GM19035 (cell line): Measurements from ENCODE around the gene PARD3B.

Source experiments
- ATAC-seq: cut with Tn5 transposase; IDR thresholded peaks from one replicate; pipeline ENCODE4 v1.9.1; 2021; ENCODE audit not compliant: unreplicated experiment

The PARD3B gene

DNA sequence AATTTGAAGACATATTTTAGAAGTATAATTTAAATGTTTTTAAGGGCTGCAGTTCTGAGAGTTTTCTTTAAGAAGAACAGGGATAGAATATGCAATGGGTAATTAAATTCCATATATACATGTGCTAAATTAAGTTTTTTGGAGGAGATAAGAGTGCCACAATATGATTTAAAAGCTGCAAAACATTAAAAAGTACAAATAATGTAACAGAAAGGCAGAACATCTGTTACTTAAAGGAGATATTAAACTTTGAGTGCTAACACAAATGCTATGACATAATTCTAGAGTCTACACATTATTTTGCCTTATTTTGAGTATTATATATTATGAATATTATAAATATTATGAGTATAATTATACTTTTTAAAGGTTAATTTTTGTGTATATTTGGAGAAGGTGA is 102.4 kb downstream of the PARD3B start:
- no peak for ATAC-seq

DNA sequence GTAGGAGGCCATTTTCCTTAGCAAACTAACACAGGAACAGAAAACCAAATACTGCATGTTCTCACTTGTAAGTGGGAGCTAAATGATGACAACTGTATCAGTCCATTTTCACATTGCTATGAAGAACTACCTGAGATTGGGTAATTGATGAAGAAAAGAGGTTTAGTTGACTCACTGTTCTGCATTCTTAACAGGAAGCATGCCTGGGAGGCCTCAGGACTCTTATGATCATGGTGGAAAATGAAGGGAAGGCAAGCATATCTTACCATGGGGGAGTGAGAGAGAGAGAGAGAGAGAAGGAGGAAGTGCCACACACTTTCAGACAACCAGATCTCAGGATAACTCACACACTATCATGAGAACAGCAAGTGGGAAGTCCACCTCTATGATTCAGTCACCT is 105.3 kb downstream of the PARD3B start:
- ATAC-seq = no peak

DNA sequence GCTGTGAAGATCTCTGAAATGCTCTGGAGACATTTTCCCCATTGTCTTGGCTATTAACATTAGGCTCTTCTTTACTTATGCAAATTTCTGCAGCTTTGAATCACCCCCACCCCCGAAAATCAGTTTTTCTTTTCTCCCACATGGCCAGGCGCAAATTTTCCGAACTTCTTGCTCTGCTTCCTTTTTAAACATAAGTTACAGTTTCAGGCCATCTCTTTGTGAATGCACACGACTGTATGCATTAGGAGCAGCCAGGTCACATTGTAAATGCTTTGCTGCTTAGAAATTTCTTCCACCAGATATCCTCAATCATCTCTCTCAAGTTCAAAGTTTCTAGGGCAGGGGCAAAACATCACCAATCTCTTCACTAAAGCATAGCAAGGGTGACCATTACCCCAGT is 106.8 kb downstream of the PARD3B start:
- ATAC-seq = no peak

DNA sequence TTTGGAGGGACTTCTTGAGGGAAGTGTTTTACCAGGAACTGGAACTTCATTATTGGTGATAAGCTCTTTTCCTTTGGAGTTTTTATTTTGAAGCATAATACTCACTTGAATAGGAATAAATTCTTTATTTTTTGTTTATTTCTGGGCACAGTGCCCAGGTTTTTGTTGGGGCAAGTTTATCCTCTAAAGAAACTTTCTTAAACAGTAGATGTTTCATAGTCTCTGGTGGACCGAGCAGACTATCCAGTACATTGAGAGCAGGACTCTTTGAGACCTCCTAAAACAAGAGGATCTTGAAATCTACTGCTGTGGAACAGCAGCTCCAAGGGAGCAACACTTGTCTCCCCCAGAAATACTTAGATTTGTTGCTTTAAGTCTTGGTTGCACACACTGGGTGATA is 109.4 kb downstream of the PARD3B start:
- ATAC-seq = no peak

DNA sequence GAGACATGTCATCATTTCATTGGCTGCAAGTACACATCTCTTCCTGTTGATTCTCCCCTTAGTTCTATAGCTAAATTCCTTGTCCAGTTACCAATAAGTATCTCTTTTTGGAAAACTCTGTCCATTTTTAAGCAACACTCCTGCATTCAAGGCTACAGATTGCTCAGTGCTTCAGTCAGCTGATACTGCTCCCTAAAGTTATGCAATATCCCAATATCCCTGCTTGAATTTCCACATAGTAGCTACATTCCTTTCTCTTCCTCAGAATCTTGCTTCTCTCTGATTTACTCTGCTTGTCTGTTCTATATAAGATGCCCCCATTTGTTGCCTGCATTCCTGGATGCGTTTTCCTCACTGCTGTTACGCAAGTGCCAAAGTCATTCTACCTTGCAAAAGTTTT is 109.8 kb downstream of the PARD3B start:
- ATAC-seq = no peak

DNA sequence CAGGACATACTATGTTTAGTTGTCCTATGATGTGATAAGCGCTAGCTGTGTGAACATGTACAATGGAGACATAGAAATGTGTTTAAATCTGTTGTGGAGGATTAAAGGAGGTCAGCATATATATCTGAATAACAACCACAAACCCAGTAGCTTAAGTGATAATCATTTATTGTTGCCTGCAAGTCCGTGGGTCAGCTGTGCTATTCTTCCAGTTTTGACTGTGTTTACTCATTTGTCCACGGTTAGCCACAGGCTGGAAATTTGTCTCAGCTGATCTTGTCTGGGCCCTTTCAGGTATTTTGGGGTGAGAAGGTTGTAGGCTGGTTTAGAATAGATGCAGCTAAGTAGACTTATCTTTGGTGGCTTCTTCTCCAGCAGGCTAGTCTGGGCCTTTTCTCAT is 110.4 kb downstream of the PARD3B start:
- no peak for ATAC-seq

DNA sequence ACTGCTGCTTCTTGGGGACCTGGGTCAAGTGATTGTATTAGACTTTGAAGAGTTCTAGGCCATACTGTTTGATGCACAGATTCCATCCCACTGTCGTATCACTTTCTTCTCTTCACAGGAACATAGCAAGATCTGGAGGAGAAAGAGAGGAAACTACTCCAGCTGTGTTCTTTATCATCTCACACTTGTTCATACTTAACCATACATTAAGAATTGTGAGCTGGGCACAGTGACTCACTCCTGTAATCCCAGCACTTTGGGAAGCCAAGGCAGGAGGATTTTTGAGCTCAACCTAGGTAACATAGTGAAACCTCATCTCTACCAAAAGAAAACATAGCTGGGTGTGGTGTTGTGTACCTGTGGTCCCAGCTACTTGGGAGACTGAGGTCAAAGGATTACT is 111.7 kb downstream of the PARD3B start:
- no peak for ATAC-seq

DNA sequence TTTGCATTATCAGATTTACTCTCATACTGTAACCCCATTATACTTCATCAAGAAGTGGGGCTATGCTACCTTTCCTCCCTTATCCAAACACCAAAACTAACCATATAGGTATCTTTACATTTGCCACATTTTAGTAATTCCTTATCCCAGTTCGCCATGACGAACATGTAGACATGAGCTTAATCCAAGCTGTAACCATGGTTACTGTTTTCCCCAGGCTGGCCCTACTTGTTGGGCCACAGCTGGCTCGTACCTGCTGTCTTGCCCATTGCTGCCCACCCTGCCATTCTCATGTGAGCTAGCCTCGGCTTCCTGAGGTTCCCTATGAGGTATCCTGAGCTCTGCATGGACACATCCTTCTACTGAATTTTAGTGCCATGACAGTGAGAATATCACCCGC is 117.7 kb downstream of the PARD3B start:
- no peak for ATAC-seq

DNA sequence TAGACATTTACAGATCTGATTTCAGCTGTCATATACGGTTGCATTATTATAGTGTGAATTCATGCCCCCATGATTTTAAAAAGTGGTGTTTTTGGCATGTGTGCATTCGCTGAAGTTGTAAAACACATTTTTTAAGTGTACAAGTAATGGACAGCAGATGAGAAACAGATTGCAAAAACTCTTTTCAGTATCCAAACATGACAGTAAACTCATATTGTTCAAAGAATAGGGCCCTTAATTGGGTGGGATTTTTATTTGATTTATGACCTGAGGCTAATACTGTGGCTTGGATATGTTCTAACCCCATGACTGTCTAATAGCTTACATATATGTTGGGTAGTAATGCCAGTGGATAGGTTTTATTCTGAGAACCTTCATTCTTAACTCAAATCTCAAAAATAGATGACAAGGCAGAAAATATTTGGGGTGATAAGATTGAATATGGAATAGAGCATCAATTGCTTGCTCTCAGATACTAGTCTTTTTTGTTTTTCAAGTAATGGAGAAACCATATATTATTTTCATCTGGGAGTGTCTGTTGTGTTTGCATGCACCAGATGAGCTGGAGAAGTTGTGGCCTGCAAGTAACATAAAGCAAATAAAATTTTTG is 118.6 kb downstream of the PARD3B start:
- ATAC-seq = no peak

DNA sequence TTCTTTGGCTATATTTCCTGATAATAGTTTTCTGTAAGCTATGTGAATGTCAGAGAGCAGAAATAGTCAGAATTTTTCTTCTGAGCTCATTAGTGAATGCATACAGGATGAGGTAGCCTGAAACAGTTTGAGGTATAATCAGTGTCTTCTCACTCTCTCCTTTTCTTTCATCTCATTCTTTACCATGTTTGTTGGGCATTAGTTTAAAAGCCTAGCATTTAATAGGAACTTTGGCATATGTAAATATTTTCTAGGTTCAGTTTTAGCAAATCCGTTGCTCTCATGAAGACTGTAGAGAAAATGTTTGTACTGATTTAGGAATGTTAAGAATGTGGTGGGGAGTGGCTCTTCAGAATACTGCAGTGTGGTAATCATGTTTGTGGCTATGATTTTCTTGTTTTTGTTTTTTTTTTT is 119.4 kb downstream of the PARD3B start:
- no peak for ATAC-seq

DNA sequence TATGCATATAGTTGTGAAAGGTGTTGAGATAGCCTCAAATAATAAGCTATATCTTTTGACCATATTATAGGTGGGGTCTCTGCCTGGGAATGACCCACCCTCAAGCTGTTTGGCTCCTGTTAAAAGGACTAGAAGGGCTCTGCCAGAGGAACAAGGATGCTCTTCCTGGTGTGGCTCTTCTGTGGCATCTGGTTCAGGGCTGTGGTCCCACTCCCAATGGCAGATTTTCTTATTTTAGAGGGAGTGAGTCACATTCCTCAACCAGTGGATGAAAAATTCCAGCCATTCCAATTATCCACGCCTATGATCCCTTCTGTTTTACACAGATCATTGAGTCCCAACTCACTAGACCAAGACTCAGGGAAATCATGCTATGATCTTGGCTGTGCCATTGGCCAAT is 119.9 kb downstream of the PARD3B start:
- ATAC-seq = no peak

DNA sequence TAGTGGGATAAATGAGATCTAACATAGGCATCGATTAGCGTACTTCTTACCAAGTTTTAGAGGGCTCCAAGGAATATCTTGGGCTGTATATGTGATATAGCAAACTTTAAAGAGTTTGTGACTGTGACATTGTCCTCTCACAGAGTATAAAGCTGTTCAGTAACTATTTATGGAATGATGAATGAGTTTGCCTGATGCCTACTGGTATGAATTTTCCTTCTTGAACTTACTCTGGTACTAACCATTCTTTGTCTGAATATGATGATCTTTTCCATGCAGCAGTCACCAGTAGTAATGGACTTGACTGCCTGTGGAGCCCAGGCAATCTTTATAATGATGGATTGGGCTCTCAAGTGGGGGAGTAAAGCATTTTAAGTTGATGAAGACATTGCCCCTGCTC is 120.5 kb downstream of the PARD3B start:
- ATAC-seq = no peak

DNA sequence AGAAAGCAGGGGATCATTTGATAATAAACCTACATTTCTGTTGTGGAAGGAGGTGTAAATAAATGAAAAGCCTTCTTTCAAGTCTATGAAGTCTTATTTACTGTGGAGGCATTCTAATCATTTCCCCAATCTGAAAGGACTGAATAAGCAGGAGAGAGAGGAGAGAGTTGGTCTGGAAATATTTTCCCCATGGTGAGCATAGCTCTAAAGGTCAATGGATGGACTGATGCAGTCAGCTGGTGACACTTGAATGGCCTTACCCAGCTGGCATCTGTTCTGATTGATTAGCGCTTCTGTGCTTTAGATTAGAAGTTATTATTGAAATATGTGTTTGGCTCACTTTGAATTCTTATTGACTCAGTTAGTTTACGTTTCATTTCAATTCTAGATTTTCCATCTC is 122.7 kb downstream of the PARD3B start:
- no peak for ATAC-seq

DNA sequence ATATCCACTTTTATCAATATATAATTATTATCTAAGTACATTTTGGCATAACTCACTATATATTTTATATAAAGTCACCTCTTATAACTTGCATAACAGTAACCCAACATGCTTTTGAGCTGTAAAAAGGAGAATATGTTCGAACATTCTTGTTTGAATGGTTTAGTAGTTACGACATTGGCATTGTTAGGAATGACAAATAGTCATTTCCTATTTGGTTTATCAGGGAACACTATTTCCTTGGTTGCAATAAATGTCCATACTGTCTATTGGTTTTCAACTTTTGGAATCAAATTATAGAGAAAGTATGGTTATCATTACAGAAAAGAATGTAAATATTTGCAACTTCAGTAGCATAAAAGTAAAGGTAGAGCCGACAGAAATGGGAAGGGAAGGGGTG is 124.1 kb downstream of the PARD3B start:
- ATAC-seq = no peak

DNA sequence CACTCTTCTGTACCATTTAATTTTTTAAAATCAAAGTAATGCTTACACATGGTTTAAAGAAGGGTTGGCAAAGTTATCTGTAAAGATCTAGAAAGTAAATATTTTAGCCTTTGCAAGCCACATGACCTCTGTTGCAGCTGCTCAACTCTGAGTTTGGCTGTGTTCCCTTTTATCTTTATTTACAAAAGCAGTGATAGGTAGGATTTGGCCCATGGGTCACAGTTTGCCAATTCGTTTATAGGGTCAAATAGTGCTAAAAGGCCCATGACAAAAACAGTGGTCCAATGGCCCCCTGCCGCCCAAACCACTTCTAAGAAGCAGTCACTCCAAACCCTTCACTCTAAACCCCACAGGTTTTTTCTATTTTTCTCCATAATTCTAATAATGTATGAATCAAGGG is 124.8 kb downstream of the PARD3B start:
- no peak for ATAC-seq

DNA sequence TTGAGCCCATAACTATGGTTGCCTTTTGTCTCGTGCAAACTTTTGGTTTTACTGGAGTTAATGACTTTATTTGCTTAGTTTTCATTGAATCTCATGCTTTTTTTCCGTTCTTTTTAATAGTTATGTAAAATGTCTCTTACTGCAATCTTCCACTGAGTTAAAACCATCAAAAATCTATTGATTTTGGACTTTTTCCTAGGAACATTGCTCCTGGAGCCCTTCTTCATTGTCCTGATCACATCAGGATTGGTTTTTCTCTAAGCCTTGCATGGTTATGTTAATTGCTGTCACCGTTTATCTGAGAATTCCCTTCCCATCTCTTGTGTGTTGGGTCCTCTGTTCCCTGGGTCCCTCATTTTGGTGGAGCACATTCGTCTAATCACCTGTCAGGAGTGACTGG is 125.5 kb downstream of the PARD3B start:
- no peak for ATAC-seq

DNA sequence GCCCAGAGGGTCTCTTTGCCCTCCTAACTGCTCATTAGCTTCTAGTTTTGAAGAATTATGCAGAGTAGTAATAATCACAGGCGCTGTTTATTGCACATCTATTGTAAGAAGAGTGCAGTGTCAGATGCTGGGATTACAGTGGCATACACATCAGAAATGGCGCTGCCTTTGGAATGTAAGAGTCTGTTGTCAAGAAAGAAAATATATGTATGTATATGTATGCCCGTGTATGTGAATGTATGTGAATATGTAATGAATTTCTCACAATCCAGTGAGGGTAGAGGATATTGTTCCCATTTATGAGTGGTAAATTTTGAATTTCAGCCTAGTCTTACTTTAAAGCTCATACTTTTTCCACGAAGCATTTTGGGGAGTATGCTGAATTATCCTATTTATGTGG is 127.5 kb downstream of the PARD3B start:
- ATAC-seq = no peak

DNA sequence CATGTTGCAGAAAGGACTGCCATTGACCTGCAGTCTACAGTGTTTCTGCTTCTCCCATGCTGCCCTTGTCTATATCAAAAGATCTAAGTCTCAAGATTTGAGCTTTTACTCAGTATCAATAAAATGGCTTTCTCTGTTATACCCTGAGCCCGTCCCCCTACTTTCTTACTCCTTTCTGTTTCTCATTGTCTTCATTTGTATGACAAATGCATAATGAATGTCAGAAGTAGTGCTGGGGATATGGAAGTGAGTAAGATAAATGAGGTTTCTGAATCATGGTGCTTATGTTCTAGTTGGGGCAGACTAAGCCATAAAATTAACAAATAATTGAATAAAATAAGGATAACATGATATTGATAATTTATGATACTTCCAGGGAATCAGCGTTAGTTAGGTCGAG is 128.6 kb downstream of the PARD3B start:
- ATAC-seq = no peak

DNA sequence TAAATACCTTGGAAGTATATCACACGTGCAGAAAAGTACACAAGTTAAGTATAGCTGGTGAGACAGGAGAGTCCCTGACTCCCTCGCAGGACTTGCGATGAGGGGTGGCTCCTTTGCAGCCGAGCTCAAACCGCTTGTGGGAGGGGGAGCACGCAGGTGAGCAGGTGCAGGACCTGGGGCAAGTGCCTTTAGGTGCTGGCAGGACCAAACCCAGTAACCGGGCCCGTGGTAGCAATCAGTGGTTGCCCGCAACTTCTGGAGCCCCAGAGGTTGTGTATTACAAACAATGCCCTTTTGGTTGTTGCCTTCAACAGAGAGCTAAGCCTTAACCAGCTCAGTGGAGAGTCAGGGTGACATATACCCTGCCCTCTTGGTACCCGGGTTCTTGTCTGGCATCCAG is 132.8 kb downstream of the PARD3B start:
- ATAC-seq = no peak

DNA sequence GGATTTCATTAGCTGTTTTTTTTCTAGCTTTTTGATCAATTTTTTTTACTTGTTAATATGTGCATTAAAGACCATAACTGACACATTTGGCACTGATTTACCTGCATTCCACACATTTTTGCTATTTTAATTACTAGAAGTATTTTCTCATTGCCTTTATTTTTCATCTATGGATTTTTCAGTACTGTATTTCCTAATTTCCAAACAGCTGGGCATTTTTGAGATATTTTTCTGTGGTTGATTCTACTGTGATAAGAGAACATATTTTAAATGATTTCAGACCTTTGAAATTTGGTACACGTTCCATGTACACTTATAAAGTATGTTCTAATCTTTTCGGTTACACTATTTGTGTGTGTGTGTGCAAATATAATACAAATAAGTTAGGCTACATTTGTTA is 135.3 kb downstream of the PARD3B start:
- ATAC-seq = no peak

DNA sequence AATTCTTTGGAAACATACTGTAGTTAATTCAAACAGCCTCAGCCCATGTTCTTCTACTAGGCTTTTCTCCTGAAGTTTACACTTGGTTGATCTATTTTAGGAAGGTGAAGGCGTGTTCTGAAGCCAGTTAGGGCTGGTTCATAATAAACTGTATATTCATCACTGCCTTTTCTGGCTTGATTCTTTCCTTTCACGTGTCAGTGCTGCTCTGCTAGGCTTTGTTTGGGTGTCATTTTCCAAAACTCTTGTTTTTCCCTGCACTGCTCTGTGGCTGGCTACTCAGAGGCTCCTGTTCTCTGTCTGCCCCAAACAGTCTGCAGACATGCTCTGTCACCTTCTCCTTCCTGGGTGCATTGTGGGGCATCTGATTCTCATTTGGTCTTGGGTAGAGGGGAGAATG is 136.1 kb downstream of the PARD3B start:
- ATAC-seq = no peak

DNA sequence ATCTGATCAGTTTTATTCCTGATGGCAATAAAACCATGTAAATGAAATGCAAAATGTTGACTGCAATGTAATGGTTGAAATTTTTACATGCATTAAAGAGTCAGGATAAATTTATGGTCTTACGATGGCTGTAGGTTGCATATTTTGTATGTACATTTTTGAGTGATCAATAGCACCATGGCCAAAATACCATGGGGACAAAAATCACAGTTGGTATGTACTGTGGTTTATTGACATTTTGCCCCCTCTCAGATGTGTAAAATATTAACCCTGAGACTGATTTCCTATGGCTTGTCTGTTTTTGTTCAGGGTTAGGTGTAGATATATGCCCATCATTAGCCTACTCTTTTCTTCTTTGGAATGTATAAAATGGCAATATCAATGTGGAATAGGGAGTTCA is 138.1 kb downstream of the PARD3B start:
- ATAC-seq = no peak

DNA sequence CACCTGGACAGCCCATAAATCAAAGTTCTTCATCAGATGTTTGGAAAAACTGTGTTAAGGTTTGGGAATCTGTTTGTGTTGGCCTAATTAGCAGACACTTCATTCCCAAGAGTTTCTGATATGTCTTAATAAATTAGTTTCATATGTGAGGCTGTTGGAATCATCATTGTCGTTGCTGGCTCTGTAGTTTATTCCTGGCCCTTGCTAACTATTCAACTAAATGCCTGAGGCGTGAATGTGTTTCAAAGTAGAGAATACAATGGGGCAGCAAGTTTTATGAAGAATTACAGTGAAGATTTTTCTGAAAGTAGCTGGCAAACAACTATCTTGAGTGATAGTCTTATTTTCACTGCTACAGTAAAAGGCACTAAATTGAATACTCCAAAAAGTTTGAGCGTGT is 141.1 kb downstream of the PARD3B start:
- no peak for ATAC-seq

DNA sequence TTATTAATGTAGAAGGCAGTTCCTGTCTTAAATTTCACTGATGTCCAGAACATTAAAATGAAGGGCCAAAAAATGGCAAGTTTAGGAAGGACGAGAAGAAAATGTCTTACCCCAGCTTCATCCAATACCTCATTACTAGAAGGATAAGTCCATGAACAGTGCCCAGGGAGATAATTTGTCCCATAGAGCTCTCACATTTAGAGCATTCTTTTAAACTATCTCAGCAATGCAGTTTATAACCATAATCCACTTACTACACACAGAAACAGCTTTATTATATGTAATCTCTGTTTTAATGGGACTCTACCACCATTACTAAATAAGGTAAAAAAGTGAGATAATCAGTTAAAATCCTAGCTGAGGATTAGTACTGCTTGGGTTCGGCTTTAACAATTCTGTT is 142.5 kb downstream of the PARD3B start:
- no peak for ATAC-seq
